ENCODE measurements around the gene CLMP.
"Not testable (repeated sequence)": the region's sequence is repeated elsewhere in the genome, so short reads cannot be mapped to it uniquely, and the experiment has no call there.

Gene CLMP

GRCh38 chr11:123132881-123133280, 62.2 kb downstream of the CLMP start:
- DNase-seq (ENCODE audit: low read depth): no peak

- DNase-seq (ENCODE audit: low read depth): not testable (repeated sequence)
Measured at GRCh38 chr11:123132034-123132766, 62.8 kb downstream of the CLMP start.

- DNase-seq (ENCODE audit: low read depth): no peak
Measured at GRCh38 chr11:123129920-123130319, 65.1 kb downstream of the CLMP start.

- DNase-seq (ENCODE audit: low read depth): no peak
Measured at GRCh38 chr11:123125169-123125568, 69.9 kb downstream of the CLMP start.

GRCh38 chr11:123122852-123123251, 72.2 kb downstream of the CLMP start:
- DNase-seq (ENCODE audit: low read depth): no peak

GRCh38 chr11:123122341-123122740, 72.7 kb downstream of the CLMP start:
- DNase-seq (ENCODE audit: low read depth): no peak

- DNase-seq (ENCODE audit: low read depth): no peak
Measured at GRCh38 chr11:123116486-123116885, 78.6 kb downstream of the CLMP start.

GRCh38 chr11:123111465-123111864, 83.6 kb downstream of the CLMP start:
- no peak for DNase-seq (ENCODE audit: low read depth)

- no peak for DNase-seq (ENCODE audit: low read depth)
Measured at GRCh38 chr11:123110397-123110796, 84.7 kb downstream of the CLMP start.

- DNase-seq (ENCODE audit: low read depth): no peak
Measured at GRCh38 chr11:123107945-123108495, 87.0 kb downstream of the CLMP start.

GRCh38 chr11:123104697-123105096, 90.4 kb downstream of the CLMP start:
- DNase-seq (ENCODE audit: low read depth): no peak

- DNase-seq (ENCODE audit: low read depth): peak; percentile 10
Measured at GRCh38 chr11:123103326-123103980, 91.6 kb downstream of the CLMP start.

GRCh38 chr11:123100379-123101085, 94.5 kb downstream of the CLMP start:
- DNase-seq (ENCODE audit: low read depth): no peak

GRCh38 chr11:123098990-123099389, 96.1 kb downstream of the CLMP start:
- DNase-seq (ENCODE audit: low read depth): no peak

GRCh38 chr11:123093739-123094138, 101.3 kb downstream of the CLMP start:
- DNase-seq (ENCODE audit: low read depth): no peak

- DNase-seq (ENCODE audit: low read depth): no peak
Measured at GRCh38 chr11:123091506-123091905, 103.5 kb downstream of the CLMP start.

GRCh38 chr11:123090168-123090567, 104.9 kb downstream of the CLMP start:
- DNase-seq (ENCODE audit: low read depth): not testable (repeated sequence)

GRCh38 chr11:123088896-123089295, 106.2 kb downstream of the CLMP start:
- not testable (repeated sequence) for DNase-seq (ENCODE audit: low read depth)

GRCh38 chr11:123087657-123088056, 107.4 kb downstream of the CLMP start:
- not testable (repeated sequence) for DNase-seq (ENCODE audit: low read depth)

- no peak for DNase-seq (ENCODE audit: low read depth)
Measured at GRCh38 chr11:123086305-123086704, 108.7 kb downstream of the CLMP start.

- no peak for DNase-seq (ENCODE audit: low read depth)
Measured at GRCh38 chr11:123085497-123085896, 109.6 kb downstream of the CLMP start.

GRCh38 chr11:123084454-123084853, 110.6 kb downstream of the CLMP start:
- DNase-seq (ENCODE audit: low read depth): no peak

- peak; percentile 62 for DNase-seq (ENCODE audit: low read depth)
Measured at GRCh38 chr11:123083623-123084029, 111.4 kb downstream of the CLMP start.
